ENCODE results near the gene ARHGEF9. TPM values are rescaled to one million over a fixed set of nuclear protein-coding genes. Genes with fewer than 3 reads are reported as not detected.

Gene ARHGEF9
- total RNA-seq, 2 experiments from 2014 or later = 42.8 to 54.1 TPM

DNA sequence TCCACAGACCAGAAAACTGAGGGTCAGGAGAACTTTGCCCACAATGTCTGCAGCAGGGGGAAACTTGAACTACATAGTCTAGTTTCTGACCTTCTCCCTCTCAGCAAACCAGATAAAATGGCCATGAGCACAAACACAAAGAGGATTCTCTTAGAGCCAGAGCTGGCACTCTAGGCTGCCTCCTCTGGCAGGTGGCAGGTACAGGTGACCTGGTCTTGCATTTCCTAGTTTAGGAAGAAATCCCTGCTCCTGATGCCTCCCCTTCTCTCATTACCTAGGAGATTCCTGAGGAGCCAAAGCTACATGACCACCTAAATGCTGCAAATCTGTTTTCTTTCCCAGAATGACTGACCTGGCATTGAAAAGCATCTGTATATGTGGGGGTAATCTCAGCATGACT, 45.1 kb downstream of the ARHGEF9 start:
- DNase-seq (no peak), ATAC-seq (no peak)
- CTCF ChIA-PET = interaction anchor here (2.5 kb wide), 1 partner anchor 15 kb away, joined by 8 read pairs; a partner anchor contains a TSS
- H3K27ac Mint-ChIP-seq = peak overlapping the region; percentile 28
- no peak overlapping the region for H3K4me3 Mint-ChIP-seq
- peaks cover 78% of the 10 kb centered on the region for H3K4me1 Mint-ChIP-seq
- no peaks in the 10 kb centered on the region for H3K27me3 Mint-ChIP-seq
- H3K36me3 Mint-ChIP-seq = peaks cover 25% of the 10 kb centered on the region
- H3K9me3 Mint-ChIP-seq (ENCODE audit: low read depth) = no peaks in the 10 kb centered on the region

DNA sequence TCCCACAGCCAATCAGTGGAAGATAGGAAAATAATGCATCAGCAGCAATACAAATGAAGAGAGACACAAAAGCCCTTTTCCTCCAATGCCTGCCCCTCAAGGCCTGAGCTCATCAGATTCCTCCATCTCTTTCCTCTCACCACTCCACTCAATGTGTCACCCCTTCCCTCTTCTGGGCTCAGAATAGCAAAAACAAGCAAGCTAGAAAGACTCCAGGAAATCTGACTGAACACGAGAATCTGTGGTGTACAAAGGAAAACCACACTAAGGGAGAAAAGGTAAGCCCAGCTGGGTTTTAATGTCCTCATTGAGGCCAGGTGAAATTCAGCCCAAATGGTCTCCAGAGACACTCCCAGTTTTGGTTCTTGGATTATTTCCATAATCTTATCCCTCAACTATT, 46.3 kb downstream of the ARHGEF9 start:
- ATAC-seq = peak; percentile 58
- Mint-ChIP-seq H3K27me3 (no peaks in the 10 kb centered on the region), H3K4me1 (peaks cover 66% of the 10 kb centered on the region), H3K36me3 (peaks cover 25% of the 10 kb centered on the region), H3K9me3 (ENCODE audit: low read depth) (no peaks in the 10 kb centered on the region), H3K4me3 (peak overlapping the region; percentile 27), H3K27ac (peak overlapping the region; percentile 64)
- no peak for DNase-seq
- CTCF ChIA-PET = no interaction called here

- Mint-ChIP-seq H3K27ac (no peak overlapping the region), H3K27me3 (no peaks in the 10 kb centered on the region), H3K4me1 (peaks cover 56% of the 10 kb centered on the region), H3K9me3 (ENCODE audit: low read depth) (no peaks in the 10 kb centered on the region), H3K36me3 (peaks cover 18% of the 10 kb centered on the region), H3K4me3 (no peak overlapping the region)
- ATAC-seq (no peak), DNase-seq (no peak)
- CTCF ChIA-PET = no interaction called here
Measured at GRCh38 chrX:63737131-63737921, 47.7 kb downstream of the ARHGEF9 start.

DNA sequence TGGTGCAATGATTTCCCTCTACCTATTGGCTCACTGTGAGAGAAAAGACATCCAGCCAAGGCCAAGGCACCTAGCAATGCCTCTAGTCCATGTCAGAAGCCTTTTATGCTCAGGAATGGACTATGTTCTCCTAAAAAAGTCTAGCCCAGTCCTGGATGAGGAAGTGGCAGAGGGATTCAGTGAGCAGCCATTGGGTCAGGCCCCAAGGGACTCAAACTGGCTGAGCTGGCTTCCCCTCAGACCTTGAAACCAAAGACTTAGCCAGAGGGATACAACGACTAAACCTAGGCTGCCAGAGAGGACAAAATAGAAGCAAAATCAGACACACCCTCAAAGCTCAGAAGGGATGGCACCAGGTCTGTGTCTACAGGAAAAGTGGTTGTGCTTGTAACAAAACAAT, 49.1 kb downstream of the ARHGEF9 start:
- CTCF ChIA-PET = no interaction called here
- Mint-ChIP-seq H3K27ac (no peak overlapping the region), H3K27me3 (no peaks in the 10 kb centered on the region), H3K9me3 (ENCODE audit: low read depth) (no peaks in the 10 kb centered on the region), H3K4me3 (no peak overlapping the region), H3K4me1 (peaks cover 42% of the 10 kb centered on the region), H3K36me3 (peaks cover 14% of the 10 kb centered on the region)
- DNase-seq (no peak), ATAC-seq (no peak)

DNA sequence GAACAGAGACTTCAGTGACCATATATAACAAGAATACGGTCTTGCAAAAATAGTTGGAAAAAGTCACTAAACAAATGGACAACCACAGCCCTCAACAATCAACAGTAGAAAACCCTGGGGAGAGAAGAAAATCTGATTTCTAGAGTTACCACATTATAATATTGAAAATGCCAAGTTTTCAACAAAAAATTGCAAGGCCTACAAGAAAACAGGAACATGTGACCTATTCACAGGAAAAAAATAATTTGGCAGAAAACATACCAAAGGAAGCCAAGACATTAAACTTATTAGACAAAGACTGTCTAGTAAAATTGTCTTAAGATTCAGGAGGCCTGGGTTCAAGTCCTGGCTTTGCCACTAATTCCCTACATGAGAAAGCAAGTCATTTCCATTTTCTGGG, 64.7 kb downstream of the ARHGEF9 start:
- no peak for ATAC-seq
- CTCF ChIA-PET = no interaction called here

DNA sequence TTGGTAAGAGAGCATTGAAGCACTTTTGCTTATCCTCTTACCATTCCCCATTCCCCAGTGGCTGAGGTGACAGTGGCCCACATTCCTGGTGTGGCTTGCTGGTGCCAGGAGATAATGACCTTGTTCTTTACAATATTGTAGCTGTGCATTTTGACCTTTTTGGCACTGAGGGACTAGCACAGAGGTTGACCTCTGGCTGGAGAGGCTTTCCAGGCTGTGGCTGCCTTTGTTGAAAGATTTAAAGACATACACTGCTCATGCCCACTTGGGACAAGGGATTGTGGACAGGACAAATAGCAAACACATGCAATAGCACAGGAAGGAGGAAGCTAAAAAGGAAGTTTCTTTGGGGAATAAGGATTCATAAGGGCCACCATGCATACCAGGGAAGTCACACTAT, 65.4 kb downstream of the ARHGEF9 start:
- H3K36me3 Mint-ChIP-seq = peaks cover 52% of the 10 kb centered on the region
- DNase-seq = no peak
- no peak overlapping the region for H3K4me3 Mint-ChIP-seq
- H3K27me3 Mint-ChIP-seq = no peaks in the 10 kb centered on the region
- no peaks in the 10 kb centered on the region for H3K9me3 Mint-ChIP-seq (ENCODE audit: low read depth)
- CTCF ChIA-PET = no interaction called here
- H3K27ac Mint-ChIP-seq = no peak overlapping the region
- peaks cover 12% of the 10 kb centered on the region for H3K4me1 Mint-ChIP-seq
- ATAC-seq = no peak

More for the DNA sequence above, 64.7 kb downstream of the ARHGEF9 start:
- Mint-ChIP-seq H3K4me1 (peaks cover 15% of the 10 kb centered on the region), H3K27me3 (no peaks in the 10 kb centered on the region), H3K4me3 (no peak overlapping the region), H3K36me3 (peaks cover 46% of the 10 kb centered on the region), H3K27ac (no peak overlapping the region), H3K9me3 (ENCODE audit: low read depth) (no peaks in the 10 kb centered on the region)
- DNase-seq = no peak

DNA sequence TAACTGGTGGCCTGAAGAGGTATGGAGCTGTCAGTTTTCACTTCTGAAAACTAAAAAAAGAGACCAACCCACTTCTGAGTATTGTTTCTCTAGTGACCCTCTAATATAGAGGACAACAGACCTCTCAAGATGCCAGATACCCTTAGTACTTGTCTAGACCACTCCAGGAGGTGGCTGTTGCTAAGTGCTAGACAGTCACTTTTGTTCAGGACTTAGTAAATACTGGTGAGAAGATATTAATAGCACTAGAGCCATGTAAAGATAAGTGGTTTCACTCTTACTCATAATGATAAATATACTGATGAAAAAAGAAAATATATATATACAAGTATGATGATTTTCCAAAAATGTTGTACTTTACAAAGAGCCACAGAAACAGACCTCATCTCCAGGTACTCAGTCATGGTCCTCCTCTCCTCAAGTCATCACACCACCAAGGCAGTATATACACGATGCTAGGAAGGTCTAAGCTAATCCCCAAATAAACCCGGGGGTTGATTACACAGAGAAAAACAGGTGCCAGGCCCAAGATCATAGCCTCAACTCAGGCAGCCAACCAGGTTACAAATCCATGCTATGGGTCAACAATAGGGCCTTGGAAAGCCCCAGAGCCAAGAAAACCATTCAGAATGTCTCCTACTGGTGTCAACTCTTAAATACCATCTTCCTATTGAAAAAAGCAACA, 66.9 kb downstream of the ARHGEF9 start:
- peaks cover 54% of the 10 kb centered on the region for H3K36me3 Mint-ChIP-seq
- peak overlapping the region; percentile 34 for H3K27ac Mint-ChIP-seq
- H3K4me3 Mint-ChIP-seq = no peak overlapping the region
- H3K27me3 Mint-ChIP-seq = no peaks in the 10 kb centered on the region
- CTCF ChIA-PET = no interaction called here
- DNase-seq = no peak
- no peak for ATAC-seq
- no peaks in the 10 kb centered on the region for H3K9me3 Mint-ChIP-seq (ENCODE audit: low read depth)
- H3K4me1 Mint-ChIP-seq = peaks cover 3% of the 10 kb centered on the region

DNA sequence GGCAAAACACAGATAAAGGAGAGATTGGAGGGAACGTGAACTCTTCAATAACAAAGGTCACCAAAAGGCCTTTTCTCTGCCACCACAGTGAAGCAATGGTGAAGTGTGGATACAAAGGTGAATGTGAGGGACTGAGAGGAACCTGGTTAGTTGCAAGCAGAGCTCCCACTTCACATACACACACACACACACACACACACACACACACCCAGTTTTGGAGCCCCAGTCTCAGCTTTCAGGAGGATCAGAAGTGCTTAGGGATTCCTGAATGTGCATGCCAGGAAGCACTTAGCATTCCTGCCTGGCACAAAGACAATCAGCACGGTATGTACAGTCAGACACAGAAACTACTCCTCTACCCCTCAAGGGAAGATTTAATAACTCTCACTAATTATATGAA, 71.5 kb downstream of the ARHGEF9 start:
- CTCF ChIA-PET = no interaction called here
- Mint-ChIP-seq H3K36me3 (peaks cover 62% of the 10 kb centered on the region), H3K27me3 (no peaks in the 10 kb centered on the region), H3K27ac (no peak overlapping the region), H3K4me3 (no peak overlapping the region), H3K4me1 (peaks cover 3% of the 10 kb centered on the region), H3K9me3 (ENCODE audit: low read depth) (no peaks in the 10 kb centered on the region)
- no peak for ATAC-seq
- DNase-seq = no peak

GRCh38 chrX:63708801-63709200, 76.2 kb downstream of the ARHGEF9 start:
- Mint-ChIP-seq H3K4me3 (no peak overlapping the region), H3K9me3 (ENCODE audit: low read depth) (no peaks in the 10 kb centered on the region), H3K4me1 (no peaks in the 10 kb centered on the region), H3K27me3 (no peaks in the 10 kb centered on the region), H3K36me3 (peaks cover 60% of the 10 kb centered on the region), H3K27ac (no peak overlapping the region)
- DNase-seq (no peak), ATAC-seq (no peak)
- CTCF ChIA-PET = no interaction called here

DNA sequence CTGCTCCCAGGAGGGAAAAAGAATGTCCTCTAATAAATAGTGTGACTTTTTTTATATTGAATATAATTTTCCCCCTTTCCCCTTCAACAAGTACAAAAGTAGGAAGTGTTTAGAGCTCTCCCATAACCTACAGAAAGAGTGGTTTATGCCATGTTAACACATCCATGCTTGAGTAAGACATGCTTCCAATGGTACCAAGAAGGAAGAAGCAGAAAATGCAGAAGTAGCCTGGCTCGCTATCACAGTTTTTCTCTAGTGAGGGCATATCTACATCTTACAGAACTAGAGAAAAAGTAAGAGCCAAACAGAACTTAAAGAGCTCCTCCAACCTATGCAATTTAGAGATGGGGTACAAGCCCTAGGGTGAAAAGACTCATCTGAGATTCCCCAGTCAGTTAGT, 82.5 kb downstream of the ARHGEF9 start:
- H3K27me3 Mint-ChIP-seq = no peaks in the 10 kb centered on the region
- peaks cover 3% of the 10 kb centered on the region for H3K9me3 Mint-ChIP-seq (ENCODE audit: low read depth)
- ATAC-seq (no peak), DNase-seq (no peak)
- H3K4me1 Mint-ChIP-seq = no peaks in the 10 kb centered on the region
- H3K4me3 Mint-ChIP-seq = no peak overlapping the region
- no peak overlapping the region for H3K27ac Mint-ChIP-seq
- H3K36me3 Mint-ChIP-seq = peaks cover 63% of the 10 kb centered on the region
- CTCF ChIA-PET = no interaction called here

- ATAC-seq (peak; percentile 51), DNase-seq (no peak)
- no peak overlapping the region for H3K4me3 Mint-ChIP-seq
- H3K27me3 Mint-ChIP-seq = no peaks in the 10 kb centered on the region
- H3K36me3 Mint-ChIP-seq = peaks cover 47% of the 10 kb centered on the region
- H3K9me3 Mint-ChIP-seq (ENCODE audit: low read depth) = peaks cover 5% of the 10 kb centered on the region
- no peak overlapping the region for H3K27ac Mint-ChIP-seq
- CTCF ChIA-PET = interaction anchor here (1.2 to 2.0 kb wide), 3 partner anchors 74 to 437 kb away, joined by 4 to 8 read pairs (median 4); no protein-coding TSS in a partner anchor
- H3K4me1 Mint-ChIP-seq = peaks cover 7% of the 10 kb centered on the region
Measured at GRCh38 chrX:63686878-63687714, 97.9 kb downstream of the ARHGEF9 start.

- ATAC-seq = no peak
- Mint-ChIP-seq H3K4me1 (peaks cover 2% of the 10 kb centered on the region), H3K9me3 (ENCODE audit: low read depth) (no peaks in the 10 kb centered on the region), H3K36me3 (peaks cover 39% of the 10 kb centered on the region), H3K27ac (no peak overlapping the region), H3K4me3 (no peak overlapping the region), H3K27me3 (no peaks in the 10 kb centered on the region)
- CTCF ChIA-PET = no interaction called here
- DNase-seq = no peak
Measured at GRCh38 chrX:63680423-63680822, 104.6 kb downstream of the ARHGEF9 start.

DNA sequence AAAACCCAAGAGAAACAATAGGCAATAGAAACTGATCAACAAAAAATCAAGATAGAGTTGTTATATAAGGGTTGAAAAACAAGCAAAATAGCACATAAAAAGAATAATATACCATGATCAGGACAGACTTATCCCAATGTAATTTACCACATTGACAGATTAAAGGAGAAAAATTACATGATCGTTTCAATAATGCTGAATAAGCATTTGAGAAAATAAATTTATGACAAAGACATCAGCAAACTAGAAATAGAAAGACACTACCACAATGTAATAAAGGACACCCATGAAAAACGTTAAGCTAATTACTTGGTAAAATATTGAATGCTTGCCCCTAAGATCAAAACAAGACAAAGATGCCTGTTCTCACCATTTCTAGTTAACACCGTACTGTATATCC, 105.6 kb downstream of the ARHGEF9 start:
- H3K27ac Mint-ChIP-seq = no peak overlapping the region
- CTCF ChIA-PET = no interaction called here
- ATAC-seq (no peak), DNase-seq (no peak)
- no peaks in the 10 kb centered on the region for H3K9me3 Mint-ChIP-seq (ENCODE audit: low read depth)
- no peaks in the 10 kb centered on the region for H3K27me3 Mint-ChIP-seq
- H3K36me3 Mint-ChIP-seq = peaks cover 38% of the 10 kb centered on the region
- no peak overlapping the region for H3K4me3 Mint-ChIP-seq
- H3K4me1 Mint-ChIP-seq = peaks cover 2% of the 10 kb centered on the region
